SW480 (cell line): ENCODE measurements around the gene SBF2.

Experiments used
- DNase-seq: peaks from one replicate; pipeline ENCODE4 v3.0.0-alpha.2; 2016; ENCODE audit warnings: low spot score

SBF2 gene

DNA sequence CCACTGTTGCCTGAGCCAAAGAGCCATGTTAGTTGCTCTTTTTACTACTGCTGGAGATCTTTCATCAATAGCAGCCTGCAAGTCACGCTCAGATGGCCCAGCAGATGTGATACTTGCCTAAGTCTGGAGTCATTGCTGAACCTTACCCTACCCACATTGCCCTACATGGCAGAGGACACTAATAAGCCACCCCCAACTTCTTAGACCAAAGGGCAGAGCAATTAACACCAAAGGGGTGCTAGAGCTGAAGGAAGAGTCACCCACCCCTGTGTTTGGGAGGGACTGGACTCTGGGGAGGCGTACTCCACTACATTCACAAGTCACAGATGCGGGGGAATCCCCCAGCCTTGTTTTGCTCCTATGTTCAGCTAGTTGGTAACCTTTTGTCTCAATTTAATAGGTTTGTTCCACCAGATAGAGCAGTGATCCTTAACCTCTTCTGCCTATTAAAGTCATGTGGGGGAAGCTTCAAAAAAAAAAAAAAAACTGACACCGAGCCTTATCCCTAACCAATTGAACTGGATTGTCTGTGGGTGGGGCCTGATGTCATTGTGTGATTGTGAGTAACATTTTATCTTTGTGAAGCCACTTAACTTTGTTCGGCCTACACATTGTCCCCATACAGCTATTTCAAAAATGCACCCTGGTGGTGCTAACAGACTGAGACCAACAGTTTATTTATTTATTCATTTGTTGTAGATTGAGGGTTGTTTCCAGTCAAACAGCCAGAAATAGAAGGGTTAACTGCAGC lies 23.9 kb upstream of the SBF2 start:
- no peak for DNase-seq

DNA sequence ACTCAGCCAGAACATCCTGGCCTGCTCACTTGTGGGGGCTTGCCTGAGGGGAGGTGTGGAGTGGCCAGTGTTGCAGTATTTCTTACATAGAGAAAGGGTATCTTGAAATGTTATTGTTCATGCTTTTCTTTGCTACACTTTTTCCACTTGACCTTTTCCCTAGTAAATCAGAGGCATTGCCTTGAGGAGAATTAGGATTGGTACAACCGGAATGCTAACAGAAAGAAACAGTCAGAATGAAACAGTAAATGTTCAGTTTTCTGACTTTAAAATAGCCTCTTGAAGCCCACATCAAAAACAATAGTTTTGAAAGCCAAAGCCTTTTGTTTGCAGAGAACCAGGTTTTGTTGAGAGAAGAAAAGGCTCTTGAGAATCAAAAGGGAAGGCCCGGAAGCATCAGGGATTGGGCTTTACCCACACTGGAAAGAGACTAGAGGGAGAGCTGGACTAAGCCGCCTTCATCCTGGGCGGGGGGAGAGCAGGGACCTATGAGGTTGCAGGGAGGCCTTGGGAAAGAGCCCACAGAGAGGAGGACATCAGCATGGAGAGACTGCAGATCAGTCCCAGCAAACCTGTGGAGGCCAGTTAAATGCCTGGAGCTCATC lies 23.2 kb upstream of the SBF2 start:
- DNase-seq = no peak

DNA sequence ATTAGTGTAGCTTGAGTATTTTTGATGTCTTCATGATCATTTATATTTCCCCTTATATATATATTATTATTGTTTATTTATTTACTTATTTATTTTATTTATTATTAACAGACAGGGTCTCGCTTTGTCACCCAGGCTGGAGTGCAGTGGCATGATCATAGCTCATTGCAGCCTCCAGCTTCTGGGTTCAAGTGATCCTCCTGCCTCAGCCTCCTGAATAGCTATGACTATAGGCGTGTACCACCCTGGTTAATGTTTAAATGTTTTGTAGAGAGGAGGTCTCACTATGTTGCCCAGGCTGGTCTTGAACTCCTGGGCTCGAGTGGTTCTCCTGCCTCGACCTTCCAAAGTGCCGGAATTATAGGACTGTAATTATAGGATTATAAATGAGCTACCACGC lies 21.1 kb upstream of the SBF2 start:
- no peak for DNase-seq

DNA sequence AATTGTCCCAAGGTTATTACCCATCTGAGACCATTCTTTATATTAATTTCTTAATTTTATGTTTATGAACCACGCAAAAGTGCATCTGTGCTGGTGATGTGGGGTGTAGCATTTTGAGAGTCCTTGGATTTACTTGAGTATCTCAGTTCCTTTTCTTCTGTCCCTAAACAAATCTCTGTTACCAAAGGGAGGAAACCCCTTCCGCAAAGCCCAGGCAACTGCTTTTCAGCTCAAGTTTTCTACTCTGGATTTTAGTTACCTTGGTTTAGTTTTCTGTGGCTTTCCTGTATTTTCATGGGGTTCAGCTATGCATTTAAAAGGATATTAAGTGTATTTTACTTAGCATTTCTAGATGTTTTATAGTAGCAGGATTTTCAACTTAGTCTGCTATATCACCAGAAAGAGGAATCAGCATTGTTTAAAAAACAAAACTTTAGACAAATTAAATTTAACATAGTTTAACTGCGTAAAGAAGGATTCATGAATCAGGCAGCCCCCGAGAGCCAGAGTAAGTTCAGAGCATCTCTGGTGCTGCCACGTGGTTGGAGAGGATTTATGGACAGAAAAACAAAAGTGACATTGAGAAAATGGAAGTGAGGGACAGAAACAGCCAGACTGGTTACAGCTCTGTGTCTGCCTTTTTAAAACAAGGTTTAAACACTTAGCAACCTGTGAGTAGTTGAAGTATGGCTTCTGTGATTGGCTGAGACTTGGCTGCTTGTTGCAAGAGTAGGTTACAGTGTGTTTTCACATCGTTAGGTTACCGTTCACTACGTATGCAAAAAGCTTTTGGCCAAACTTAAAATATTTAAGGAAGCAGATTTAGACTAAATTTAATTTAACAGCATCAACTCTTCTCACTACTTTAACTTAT lies 20.4 kb upstream of the SBF2 start:
- DNase-seq = peak; percentile 53

DNA sequence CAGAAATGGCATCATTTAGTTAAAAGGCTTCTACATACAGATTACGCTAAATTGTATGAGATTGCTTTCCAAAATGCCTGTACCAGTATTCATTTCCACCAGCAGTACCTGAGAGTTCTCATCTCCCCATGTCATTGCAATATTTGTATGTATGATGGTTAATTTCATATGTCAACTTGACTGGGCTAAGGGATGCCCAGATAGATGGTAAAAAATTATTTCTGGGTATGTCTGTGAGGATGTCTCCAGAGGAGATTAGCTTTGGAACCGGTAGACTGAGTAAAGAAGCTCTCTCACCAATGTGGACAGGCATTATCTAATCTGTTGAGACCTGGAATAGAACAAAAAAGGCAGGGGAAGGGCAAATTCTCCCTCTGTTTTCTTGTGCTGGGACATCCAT lies 17.8 kb upstream of the SBF2 start:
- DNase-seq = no peak

DNA sequence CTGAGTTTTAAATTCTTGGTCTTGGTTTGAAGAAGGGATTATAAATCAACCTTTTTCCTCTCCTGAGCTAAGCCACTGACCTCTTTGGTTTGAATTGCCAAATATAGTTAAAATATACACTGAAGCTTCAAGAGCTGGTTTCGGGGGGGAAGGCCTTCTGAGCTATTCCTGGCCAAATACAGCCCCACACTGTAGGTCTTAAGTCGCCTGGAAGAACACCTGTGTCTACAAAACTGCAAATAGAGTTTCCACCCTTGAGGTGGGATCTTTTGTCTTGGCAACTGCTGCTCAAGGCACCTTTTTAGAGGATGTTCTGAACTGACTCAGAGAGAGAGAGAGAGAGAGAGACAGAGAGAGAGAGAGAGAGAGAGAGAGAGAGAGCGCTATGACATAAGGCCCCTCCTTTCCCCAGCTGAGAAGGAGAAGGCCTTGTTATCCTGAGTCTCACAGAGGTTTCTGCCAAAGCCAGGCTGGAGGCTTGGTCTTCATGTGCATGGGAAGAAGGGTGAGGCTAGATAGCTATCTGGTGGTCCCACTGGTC lies 16.4 kb upstream of the SBF2 start:
- DNase-seq = no peak

DNA sequence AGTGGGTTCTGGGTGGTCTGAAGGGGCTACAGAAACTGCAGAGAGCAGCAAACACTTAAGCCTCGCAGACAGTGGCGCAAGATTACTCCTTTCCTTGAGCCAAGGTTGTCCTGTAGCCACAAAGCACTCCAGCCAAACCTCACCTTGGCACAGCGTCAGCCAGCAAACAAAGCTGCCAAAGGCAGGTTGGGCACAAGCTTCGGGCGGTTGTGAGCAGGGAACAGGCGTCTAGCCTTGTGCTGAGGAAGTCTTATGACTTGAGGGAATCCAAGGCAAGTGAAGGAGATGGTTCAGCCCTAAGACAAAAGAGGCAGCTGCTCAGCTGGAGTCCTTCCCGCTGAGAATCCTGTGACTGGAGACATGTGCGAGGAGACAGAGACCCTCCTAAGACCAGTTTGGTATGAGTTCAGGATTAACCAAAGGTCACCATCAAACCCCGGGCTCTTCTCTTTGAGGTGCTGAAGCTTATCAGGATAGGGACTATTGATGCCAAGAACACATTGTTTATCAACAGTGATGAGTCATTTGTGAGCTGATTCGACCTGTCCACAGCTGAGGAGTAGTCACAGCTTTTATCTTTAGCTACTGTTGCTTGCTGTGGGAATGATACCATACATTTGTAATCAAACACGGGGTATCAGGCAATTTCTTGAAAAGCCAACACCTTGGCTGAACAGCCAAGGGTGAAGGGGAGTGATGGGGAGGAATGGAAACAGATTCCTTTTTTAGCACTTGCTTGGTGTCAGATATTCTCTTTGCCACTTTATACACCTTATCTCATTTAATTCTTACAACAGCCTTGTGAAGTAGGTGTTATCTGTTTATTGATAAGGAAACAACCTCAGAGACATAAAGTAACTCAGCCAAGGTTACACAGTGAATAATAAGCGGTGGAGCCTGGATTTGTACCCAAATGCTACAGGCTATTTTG lies 15.4 kb upstream of the SBF2 start:
- peak; percentile 72 for DNase-seq

DNA sequence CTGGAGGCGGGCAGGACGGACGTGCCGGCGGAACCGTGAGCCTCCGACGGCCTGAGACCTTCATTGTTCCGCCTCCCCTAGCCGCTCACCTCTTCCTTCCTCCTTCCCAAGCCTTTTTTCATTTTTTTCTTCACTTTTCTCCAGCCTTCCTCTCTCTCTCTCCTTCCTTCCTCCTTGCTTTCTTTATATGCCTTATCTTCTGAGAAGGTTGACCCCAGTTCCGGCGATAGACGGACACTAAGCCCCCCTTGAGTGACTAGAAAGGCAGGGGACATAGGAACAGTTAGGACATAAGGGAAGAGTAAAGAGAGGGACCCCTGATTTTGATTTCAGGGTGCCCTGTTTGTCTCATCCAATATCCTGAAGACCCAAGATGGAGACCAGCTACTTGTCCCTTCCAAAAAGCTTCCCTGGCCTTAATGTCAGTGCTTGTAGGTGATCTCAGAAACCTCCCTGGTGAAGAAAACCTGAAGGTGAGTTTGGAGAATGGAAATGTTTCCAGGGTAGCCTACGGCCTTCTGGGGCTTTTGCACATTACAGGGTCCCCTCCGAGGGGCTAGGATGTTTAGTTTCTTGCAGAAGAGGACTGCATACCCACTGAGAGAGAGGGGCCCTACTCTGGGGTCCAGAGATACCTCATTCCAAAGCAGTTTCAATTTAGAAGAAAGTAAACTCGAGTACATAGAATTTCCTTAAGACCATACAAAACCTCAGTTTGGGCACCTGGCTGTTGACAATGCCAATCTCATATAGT lies 14.4 kb upstream of the SBF2 start:
- DNase-seq = no peak

DNA sequence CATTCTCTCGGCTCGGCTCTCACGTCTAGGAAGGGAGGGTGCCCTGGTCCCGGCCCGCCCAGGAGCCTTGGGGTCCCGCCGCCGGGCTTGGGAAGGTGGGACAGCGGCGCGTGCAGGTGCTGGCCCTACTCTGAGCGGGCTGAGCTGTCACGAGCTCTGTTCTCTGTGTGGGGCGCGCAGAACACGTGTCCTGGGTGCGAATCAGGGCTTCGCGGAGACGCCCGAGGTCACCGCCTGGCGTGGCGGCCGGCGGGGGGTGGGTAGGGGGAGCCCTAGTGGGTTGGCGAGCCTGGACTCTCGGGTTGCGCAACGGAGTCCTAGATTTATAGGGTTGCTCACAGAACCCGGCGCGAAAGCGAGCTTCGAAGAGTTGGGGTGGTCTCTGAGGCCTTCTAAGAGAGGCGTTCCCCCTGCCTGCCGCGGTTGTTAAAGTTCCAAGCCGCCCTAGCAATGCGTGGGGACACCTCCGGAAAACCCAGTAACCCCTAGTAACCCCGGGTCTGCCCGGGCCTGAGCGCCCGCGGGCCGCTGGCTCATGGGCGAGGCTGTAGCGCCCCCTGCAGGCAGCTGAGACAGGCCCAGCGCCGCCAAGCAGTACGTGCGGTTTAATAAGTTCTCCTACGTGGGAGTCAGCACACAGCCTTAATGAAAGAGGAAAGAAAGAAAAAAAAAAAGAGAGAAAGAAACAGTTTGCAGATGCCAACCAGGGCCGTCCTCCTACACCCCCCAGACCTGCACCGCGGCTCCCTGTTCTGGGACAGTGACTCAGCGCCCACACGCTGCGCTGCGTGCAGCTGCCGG lies 13.6 kb upstream of the SBF2 start:
- peak; percentile 87 for DNase-seq

DNA sequence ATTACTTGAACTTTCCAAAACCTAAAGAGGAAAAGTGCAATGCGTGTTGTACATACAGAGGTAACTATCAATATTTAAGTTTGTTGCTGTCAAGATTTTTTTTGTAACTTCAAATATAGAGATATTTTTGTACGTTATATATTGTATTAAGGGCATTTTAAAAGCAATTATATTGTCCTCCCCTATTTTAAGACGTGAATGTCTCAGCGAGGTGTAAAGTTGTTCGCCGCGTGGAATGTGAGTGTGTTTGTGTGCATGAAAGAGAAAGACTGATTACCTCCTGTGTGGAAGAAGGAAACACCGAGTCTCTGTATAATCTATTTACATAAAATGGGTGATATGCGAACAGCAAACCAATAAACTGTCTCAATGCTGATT lies 13.0 kb upstream of the SBF2 start:
- DNase-seq = peak; percentile 43

DNA sequence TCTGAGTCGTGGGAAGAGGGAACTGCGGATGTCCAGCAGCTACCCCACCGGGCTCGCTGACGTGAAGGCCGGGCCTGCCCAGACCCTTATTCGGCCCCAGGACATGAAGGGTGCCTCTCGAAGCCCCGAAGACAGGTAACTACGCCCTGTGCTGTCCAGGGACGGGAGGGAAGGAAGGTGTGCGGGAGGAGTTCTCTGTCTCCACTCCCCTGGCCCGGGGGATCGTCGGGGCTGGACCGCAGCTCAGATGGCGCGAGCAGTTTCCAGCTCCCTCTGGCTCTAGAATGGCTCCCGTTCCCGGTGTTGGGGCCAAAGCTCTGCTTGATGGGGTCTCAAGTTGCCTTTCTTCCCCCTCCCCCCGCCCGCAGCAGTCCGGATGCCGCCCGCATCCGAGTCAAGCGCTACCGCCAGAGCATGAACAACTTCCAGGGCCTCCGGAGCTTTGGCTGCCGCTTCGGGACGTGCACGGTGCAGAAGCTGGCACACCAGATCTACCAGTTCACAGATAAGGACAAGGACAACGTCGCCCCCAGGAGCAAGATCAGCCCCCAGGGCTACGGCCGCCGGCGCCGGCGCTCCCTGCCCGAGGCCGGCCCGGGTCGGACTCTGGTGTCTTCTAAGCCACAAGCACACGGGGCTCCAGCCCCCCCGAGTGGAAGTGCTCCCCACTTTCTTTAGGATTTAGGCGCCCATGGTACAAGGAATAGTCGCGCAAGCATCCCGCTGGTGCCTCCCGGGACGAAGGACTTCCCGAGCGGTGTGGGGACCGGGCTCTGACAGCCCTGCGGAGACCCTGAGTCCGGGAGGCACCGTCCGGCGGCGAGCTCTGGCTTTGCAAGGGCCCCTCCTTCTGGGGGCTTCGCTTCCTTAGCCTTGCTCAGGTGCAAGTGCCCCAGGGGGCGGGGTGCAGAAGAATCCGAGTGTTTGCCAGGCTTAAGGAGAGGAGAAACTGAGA lies 12.2 kb upstream of the SBF2 start:
- no peak for DNase-seq

DNA sequence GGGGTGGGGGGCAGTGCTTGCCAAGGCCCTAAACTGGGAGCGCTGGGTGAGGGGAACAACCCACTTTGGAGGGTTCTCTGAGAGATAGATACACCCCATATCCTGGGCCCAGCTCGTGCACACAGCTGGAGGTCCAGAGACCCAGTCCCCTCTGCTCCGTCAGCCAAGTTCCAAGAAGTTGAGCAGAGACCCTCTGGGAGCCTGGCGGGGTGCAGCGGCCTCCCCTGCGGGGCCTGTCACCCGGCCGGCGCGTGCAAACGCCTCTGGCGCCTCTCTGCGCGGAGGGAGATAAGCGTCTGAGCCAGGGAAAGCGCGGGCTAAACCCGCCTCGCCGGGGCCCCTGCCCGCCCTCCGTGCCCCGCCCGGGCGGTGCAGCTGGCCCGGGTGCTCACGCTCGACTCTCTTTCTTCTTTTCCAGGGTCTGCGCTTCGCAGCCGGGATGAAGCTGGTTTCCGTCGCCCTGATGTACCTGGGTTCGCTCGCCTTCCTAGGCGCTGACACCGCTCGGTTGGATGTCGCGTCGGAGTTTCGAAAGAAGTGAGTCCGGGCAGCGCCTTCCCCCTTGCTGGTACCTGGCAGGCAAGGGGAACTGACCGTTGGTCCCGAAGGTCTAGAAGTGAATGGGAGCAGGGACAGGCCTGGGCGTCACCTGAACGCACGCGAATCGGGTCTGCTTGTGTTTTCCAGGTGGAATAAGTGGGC lies 11.4 kb upstream of the SBF2 start:
- no peak for DNase-seq

DNA sequence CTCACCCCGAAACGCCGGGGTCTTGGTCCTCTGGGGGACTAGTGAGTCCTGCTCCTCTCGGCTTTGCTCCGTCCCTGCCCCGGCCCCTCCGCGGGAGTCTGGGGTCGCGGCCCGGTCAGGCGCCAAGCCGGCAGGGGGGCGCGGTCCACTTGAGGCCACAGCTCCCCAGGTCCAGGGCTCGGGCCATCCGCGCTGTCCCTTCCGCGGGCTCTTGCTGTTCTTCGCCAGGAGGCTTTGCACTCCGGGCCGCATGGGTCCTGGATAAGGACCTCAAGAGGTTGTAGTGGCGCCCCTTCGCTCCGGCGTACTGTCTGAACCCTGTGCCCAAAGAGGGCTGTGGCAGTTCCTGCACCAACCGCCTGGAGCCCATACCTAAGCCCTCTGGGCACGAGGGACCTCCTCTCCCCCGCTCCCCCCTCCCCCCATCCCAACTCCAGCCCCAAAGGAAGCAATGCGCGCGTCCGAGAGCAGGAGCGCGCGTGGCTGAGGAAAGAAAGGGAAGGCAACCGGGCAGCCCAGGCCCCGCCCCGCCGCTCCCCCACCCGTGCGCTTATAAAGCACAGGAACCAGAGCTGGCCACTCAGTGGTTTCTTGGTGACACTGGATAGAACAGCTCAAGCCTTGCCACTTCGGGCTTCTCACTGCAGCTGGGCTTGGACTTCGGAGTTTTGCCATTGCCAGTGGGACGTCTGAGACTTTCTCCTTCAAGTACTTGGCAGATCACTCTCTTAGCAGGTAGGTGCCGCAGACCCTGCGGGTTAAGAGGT lies 10.7 kb upstream of the SBF2 start, which contains the start of gene ADM:
Gene ADM, plus strand, starts transcription at position 579 of the 767 bp plus-strand sequence. CDS start 628 bp downstream, outside the sequence.
- peak; percentile 92 for DNase-seq

DNA sequence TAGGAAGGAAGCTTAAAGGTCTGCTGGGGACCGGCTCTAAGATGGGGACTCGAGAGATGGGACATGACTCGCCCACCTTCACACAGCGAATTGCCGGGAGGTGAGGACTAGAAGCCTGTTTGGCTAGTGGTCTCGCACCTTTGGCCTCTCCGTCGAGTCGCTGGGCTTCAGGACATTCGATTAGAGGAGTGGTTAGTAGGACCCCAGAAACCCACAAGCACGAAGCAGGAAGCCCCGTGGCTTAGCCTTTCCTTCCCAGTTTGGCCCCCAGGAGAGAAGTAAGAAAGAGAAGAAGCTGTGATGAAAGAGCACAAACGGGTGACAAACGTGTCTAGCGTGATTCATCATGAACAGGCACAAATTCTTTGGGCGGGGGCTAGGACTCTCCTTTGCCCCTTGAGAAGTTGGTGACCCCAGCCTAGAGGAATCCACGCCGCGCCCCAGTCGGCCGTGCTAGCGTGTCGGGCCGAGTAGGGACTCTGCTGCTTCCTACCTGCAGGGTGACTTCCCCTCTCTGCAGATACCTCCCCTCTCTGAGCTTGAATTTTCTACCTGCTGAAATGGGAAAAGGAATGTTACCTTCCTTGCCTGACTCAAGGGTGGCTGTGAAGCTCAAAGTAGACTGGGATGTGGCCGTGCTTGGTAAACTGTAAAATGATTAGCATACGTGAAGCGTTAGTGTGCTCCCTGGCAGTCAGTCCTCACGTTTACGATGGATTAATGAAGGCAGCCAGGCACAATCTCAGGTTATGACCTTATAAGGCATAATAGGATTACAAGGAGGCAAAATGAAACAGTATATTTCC lies 9.7 kb upstream of the SBF2 start:
- peak; percentile 86 for DNase-seq

DNA sequence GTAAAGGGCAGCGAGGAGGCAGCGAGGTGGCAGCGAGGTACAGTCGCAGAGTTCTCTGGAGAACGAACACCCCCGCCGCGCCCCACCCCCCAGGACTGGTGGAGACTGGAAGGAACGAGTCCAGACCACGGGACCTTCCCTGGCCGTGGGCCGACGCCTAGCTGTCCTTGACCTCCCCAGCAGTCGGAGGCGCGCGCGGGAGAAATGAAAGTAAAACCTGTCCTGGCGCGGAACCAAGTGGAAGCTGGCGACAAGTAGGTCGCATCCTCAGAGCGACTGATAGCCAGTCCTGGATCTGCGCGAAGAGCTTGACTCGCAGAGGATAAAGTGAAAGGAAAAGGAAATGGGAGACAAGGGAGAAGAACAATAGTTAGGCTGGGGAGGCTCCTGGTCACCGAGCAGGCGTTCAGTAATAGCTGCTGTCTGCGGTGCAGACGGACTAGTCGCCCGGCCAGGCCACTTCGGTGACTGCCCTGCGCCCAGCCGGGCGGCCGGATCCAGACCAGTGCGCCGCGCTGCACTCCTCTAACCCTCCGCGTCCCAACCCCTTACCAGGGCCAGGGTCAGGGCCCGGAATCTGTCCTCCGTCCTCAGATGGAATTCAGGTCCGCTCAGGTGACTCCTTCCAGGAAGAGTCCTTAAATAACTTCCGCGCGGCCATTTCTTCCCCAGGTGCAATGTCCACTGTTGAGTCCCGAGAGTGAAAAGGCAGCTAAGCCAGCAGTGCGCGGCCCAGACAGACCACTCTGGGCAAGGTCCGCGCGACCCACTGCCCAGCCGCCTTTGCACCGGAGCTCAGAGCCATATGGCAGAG lies 8.9 kb upstream of the SBF2 start:
- peak; percentile 83 for DNase-seq

DNA sequence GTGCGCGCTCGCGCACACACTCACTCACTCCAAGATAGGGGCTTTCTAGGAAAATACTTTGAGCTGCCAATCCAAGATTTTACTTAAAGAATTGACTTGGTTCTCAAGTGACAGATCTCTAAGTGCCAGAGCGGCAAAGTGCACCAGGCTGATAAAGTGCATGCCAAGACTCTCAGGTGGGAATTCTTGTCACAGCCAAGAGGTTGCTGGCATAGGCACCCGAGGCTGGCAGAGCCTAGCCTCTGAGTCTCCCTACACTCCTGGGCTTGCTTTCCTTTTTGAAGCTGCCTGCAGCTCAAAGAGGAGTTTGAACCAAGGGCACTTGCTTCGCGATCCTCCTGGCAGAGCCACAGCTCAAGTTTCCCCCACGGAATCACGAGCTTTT lies 8.3 kb upstream of the SBF2 start:
- no peak for DNase-seq
